Stimulated activated CD4-positive, alpha-beta T cell treated with anti-CD3 and anti-CD28 coated beads, TNF-alpha, amount 100 ng/mL, for 1 hour (primary cell): ENCODE data around the gene DGKI.

Source experiments
- DNase-seq, 3 donors: peaks; one replicate each; pipeline ENCODE4 v3.0.0-alpha.2; 2020; ENCODE audit warnings: low read depth in 3 of 3, low spot score in 1 of 3

The DGKI gene

DNA sequence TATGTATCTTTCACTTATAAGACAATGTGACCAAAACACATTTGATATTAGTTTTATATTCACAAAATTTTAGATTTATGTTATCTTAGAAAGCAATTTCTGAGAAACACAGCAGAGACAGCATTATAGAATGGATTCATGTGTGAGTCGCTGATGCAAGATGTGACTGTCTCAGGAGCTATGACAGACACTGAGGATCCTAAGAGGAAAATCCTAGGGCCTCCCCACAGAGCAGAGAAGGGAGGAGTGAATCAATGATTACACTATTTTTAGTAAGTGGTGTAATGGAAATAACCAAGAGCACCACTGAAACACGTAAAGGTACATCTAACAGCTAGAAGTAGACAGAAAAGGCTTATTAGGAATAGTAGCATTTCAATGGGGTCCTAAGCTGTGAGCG lies 299.3 kb downstream of the DGKI start:
- no peak for DNase-seq

- DNase-seq: no peak
Measured at GRCh38 chr7:137546671-137547070, 300.1 kb downstream of the DGKI start.

GRCh38 chr7:137546009-137546408 lies 300.8 kb downstream of the DGKI start:
- DNase-seq: no peak

GRCh38 chr7:137545059-137545716 lies 301.6 kb downstream of the DGKI start:
- no peak for DNase-seq

GRCh38 chr7:137544453-137545058 lies 302.2 kb downstream of the DGKI start:
- no peak for DNase-seq

DNA sequence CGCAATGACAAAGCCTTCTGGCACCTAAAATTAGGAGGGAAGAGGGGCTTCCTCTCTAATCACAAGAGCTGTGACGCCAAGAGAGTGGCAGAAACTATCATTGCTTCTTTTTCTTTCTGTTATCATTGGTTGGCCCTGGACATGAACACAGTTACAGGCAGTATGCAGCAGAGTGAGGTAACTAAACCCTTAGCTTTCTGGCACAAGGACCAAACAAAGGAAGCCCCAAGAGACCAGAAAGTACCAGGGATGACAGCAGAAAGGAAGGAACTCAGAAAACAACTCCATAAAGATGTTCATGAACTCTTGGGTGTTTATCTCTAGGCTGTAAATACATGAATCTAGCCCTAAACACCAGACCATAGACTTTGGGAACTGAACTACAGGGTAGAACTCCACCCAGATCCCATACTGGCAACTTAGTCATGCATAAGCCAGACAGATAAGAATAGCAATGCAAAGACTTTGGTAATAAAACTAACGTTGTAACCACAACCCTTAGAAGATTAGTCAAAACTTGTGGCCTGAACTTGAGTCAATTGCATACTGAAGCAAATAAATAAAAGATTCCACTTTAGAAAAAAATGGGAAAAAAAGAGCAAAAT lies 307.6 kb downstream of the DGKI start:
- DNase-seq: no peak

GRCh38 chr7:137538361-137538762 lies 308.4 kb downstream of the DGKI start:
- DNase-seq: no peak

DNA sequence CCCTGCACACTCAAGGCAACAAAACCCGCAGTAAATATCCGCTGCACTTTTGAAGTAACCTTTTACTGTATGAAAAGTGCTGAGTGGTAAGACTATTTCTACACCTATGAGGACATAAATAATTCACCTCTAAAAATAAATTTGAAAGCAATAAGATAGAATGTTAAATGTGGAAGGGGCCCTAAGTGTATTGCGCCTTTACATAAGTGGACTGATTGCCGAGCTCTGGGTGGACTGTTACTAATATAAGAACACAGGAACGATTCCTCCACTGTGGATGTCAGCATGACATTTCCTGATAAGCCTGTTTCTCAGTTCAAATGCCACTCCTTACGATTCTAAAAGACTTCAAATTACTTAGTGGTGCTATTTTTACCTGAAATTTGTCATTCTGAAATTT lies 311.2 kb downstream of the DGKI start:
- no peak for DNase-seq

GRCh38 chr7:137531671-137532070 lies 315.1 kb downstream of the DGKI start:
- DNase-seq: no peak

DNA sequence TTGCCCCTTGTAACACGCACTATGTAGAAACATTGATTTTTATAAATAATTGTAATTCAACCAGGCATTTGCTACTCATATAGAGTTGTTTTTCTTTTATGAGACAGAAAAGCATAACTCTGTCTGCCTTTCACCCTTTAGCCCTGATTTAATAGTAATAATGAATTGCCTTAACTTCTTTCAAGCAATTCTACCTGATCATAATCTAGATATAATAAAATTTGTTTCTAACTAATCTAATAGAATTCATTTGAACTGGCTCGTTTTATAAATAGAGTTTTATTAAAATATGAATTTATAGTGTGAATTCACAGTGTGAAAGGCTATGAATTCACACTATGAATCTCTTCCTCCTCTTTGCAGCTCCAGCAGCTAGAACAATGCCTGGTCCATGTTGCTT lies 319.1 kb downstream of the DGKI start:
- no peak for DNase-seq

GRCh38 chr7:137523171-137523570 lies 323.6 kb downstream of the DGKI start:
- no peak for DNase-seq

- no peak for DNase-seq
Measured at GRCh38 chr7:137521451-137521850, 325.3 kb downstream of the DGKI start.

DNA sequence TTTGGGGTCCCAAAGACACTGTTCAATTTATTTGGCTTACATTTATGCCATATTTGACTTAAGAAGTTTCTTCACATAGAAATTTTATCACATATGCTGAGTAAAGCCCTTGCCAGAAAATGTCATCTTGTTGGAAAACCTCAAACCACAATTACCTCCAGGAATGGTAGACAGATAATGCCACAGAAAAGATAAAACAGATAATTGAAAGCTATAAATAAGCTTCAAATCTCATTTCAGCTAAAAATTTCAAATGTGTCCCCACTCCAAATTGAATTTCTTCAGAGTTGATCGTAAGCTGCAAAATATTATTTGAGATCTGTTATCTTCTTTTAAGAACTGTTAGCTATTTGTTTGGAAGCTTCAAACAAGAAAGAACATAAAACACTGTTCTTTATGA lies 326.8 kb downstream of the DGKI start:
- DNase-seq: no peak

GRCh38 chr7:137519181-137519691 lies 327.5 kb downstream of the DGKI start:
- DNase-seq: no peak

DNA sequence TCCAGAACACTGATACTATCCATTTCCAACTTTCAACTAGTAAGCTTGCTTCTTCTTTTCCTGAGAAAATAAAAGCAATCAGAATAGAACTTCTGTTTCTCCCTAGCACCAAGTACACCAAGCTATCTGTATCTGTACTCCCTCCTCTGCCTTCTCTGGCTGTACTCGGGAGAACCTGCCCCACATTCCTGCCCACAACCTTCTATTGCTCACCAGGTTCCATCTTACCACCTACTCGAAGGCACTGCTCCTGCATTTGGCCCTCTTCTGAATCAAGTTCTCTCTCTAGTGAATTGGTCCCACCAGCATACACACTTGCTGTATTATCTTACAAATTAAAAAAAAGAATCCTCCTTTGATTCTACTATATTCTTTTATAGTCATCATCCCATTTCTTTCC lies 333.7 kb downstream of the DGKI start:
- DNase-seq: no peak

GRCh38 chr7:137507096-137507495 lies 339.7 kb downstream of the DGKI start:
- DNase-seq: no peak

- no peak for DNase-seq
Measured at GRCh38 chr7:137506031-137506430, 340.7 kb downstream of the DGKI start.

- DNase-seq: no peak
Measured at GRCh38 chr7:137501562-137501961, 345.2 kb downstream of the DGKI start.

DNA sequence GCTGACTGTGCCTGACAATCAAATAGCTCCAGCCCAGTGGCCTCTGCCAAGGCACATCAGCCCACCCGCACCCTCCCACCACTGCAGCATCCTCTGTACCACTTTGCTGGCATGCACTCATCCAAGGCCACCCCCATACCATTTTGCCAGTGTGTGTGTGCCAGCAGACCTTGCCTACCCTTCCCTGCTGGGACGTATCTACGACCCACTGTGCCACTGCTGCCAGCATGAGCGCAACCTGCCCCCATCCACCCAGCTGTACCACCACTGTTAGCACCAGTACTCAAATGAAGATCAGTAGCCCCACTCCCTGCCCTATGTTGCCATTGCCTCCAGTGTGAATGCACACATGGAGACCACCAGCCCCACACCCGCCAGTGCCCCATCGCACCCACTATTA lies 353.9 kb downstream of the DGKI start:
- DNase-seq: no peak

- no peak for DNase-seq
Measured at GRCh38 chr7:137489880-137490279, 356.9 kb downstream of the DGKI start.

GRCh38 chr7:137488038-137488437 lies 358.7 kb downstream of the DGKI start:
- no peak for DNase-seq

DNA sequence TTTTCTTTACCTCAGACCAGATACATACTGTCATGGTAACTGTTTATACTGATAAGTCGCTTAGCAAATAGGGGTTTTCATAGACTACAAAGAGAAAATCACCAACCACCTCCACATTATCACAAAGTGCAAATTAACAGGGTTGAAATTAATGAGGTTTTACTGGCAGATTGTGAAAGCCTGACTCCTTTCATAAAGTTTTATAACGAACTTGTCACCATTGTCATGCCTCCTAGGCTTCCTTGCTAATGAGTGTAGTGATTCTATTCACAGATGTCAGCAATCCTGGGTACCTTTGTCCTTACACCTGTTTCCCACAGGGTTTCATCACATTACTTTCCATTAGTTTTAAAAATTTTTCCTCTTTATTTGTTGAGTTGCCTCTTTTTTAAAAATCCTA lies 361.0 kb downstream of the DGKI start:
- no peak for DNase-seq

GRCh38 chr7:137484326-137484725 lies 362.4 kb downstream of the DGKI start:
- no peak for DNase-seq
